HS-27A (cell line): Measurements from ENCODE around the gene IRAK4.

ENCODE experiments used
- DNase-seq: peaks from one replicate; pipeline ENCODE4 v3.0.0-alpha.2; 2012; ENCODE audit warnings: low read depth, missing footprints

IRAK4 gene

DNA sequence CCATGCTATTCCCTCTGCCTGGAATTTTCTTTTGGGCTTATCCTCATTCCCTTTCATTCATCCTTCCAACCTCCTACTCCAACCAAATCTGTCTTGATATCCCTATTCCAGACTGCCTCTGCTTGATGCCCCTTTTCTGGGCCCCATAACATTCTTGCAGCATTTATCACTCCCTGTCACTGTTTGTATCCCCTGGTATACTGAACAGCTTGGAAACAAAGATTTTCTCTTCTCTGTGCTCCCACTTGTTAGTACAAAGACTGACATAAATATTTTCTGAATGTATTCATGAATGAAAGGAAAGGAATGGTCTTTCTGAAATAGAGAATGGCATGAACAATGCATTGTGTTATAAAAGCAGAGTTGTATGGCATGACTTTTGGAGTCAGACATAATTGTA lies 7.5 kb downstream of the IRAK4 start:
- no peak for DNase-seq

DNA sequence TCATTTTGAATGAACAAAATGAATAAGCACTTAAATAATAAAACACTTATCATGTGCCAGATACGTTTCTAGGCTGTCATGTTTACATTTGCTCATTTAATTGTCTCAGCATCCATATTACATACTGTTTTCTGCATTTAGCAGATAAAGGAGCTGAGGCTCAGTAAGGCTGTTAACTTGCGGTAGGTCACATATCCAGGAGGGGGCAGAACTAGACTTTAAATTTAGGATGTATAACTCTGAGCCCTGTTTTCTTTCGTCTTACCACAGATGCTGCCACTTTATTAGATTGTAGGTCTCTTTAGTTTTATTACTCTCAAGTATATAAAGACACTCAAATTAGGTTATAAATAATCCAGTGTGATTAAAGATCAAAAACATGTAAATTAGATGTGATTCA lies 17.7 kb downstream of the IRAK4 start:
- no peak for DNase-seq

DNA sequence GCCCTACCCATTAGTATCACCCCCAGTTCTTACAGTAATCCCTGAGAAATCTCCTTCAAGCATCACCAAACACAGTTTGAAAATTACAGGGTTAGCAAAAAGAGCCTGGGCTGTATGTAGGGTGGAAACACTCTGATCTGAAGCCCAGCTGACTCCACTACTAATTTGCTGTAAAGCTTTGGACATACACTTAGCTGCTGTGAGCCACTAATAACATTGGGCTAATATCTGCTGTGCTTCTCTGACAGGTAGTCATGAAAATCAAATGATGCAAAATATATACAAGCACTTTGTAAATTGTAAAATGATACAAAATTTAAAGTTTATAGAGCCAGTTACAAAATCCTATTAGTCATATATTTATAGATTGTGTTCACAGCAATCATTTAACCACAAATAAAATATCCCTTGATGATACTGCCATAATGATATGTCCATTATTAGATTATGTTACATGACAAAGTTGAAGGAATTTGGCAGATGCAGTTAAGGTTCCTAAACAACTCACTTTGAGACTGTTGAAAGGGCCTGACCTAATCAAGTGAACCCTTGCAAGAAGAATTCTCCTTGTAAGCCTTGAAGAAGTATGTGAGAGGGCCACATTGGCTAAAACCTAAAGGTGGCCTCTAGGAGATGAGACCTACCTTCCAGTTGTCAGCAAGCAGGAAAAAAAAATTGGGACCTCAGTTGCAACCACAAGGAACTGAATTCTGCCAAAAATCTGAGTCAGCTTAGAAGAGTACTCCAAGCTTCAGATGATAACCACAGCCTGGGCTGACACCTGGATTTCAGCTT lies 28.3 kb downstream of the IRAK4 start:
- DNase-seq: no peak

DNA sequence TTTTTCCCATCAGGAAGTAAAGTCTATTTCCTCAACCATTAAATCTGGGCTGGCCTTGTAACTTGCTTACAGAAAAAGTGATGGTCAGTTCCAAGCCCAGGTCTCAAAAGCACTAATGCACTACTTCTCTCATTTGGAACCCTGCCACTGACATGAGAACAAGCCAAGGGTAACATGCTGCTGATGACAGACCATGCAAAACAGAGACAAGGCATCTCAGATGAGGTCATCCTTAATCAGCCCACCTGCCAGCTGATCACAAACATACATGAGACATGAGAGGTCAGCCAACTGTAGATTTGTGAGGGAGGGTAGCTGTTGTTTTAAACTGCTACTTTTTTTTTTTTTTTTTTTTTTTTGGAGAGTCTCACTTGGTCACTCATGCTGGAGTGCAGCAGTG lies 31.2 kb downstream of the IRAK4 start:
- DNase-seq: no peak

DNA sequence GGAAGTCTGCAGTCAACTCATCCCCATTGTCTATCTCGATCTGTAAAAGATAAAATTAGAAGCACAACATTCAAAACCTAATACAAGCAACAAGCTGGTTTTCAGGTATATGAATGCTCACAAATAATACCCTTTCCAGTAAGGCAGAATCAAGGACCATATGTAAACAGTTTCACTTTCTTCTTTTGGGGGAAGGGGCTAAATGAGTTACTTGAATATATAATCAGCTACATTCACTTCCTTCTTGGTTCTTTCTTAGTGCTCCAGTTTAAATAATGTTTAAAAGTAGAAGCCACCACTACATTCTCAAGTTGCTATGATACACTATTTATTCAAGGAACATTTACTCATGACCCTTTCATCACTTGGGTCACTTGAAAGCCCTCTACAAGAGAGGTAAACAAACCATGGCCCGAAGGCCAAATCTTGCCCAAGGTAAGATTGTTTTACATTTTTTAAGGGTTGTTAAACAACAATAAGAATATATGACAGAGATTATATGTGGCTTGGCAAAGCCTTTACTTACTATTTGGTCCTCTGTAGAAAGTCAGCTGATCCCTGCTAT lies 37.0 kb downstream of the IRAK4 start:
- DNase-seq: no peak

DNA sequence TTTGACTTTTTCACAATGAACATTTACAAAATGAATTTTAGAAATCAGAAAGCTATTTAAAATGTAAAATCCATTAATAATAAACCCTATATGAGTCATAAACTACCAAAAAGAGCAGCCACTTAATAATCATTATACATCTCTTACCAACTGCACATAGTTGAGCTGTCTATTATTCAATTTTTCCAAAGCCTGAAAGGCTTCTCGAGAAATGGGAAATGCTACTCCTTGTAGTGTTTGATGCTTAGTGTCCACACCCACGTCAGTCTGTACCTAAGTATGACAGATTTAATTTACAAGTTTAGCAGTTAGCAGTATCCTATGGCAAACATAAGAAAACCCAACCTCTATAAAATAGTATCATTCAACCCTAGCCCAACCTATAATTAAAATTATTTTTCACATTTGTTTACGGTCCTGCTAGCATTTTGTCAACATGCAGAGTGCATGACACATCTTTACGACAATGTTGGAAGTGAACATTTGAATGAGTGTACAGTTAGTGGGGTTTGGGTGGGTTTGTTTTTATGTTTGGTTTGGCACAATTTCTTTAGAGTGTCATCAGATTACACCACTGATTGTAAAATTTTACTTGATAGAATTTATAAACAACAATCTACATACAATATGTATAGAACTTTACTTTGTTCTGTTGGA lies 38.9 kb downstream of the IRAK4 start:
- no peak for DNase-seq

DNA sequence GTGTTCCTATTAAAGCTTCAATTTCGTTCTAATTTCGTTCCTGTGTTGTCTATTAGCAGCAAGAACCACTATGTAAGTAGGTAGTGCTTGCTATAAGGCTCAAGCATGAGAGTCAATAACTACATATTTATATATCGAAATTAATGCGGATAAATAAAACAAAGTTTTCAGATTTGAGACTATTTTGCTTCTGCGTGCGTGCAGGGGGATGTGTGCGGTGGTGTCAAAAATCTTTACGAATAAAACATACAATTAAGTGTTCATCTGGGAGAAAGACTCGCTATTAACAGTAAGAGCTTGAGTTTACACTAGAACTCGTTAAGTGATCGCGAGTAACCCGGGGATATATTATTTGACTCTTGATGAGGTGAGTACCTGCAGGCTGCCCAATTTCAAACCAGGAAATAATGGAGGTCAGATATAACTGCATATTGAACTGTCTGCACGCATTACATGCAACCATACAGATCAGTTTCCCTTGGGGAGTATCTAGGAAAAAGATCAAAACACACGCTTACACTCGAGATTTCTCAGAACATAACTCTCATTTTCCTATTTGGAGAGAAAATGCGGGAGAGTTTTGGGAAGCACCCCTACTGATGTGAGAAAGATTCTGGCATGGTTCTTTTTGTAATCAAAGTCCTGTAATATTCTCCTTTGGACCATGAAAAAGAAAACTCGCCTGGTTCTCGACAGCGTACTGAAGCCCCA lies 46.6 kb downstream of the IRAK4 start:
- no peak for DNase-seq

DNA sequence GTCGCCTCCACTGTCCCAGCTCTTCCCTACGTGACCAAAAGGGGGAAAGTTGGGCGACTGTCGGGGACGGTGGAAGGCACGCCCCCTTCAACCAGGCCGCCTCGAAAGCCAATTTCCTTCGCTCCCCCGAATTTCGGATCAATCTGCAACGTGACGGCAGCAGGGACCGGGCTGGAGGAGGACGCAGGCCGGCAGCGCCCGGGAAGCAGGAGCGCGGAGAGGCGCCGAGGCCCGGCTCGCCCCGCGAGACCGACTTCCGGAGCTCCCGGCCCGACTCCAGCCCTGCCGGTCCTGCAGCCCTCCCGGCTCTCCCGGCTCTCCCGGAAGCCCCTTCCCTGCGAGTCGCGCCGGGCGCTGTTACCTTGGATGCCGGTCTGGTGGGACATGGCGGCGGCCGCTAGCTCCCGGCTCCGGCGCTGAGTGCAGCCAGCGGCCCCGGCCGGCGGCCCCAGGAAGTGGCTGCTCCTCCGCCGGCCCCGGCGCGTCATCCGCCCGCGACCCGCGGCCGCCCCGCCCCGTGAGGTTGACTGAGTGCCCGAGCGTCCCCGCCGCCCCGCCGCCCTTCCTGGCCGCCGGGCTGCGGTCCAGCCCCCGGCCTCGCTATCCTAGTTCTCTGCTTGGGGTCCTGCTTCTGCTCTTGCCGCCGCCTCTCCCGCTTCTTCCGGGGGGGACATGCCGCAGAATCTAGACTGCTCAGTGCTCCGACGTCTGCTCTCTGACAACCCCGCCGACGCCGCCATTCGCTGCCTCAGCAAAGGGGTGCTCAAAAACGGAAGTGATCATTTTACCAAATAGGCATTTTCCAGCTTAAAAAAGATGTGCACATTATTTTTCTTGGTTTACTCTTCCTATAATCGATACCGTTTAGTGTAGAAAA lies 47.3 kb downstream of the IRAK4 start, which contains the start of gene TWF1:
TWF1 (minus strand) TSS at position 458 of the 877 bp plus-strand sequence; CDS start at position 386, 72 bp downstream.
- DNase-seq: peak; percentile 48

DNA sequence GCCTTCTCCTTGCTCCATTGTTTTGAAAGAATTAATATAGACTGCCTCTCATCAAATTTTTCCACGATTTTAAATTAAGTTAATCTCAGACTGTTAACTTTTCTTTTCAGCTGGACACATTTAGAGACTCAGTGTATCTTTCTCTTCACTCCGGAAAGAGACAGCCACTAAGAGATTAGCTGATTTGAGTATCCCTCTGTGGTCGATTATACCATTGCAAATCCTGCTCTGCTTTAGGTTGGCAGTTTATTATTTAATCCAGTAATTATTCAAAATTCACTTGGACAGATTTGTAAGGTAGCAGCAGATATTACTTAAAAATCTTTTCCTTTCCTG lies 48.0 kb downstream of the IRAK4 start:
- no peak for DNase-seq

DNA sequence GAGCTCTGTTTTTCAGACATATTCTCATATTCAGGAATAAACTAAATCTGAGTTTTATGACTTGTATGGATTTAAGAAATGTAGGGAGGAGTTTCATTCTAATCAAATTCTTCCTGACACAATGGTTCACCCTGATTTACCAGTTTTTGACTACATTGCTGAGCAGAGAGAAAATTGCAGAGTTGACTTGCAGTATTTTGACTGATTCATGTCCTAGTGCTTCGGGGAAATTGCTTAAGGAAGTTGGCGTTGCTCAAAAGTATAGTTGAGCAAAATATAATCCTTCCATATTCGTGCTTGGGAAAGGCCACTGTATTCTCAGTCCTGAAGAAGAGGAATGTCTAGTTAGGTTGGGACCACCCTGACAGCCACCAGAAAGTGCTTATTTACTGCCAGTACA lies 48.6 kb downstream of the IRAK4 start:
- no peak for DNase-seq

DNA sequence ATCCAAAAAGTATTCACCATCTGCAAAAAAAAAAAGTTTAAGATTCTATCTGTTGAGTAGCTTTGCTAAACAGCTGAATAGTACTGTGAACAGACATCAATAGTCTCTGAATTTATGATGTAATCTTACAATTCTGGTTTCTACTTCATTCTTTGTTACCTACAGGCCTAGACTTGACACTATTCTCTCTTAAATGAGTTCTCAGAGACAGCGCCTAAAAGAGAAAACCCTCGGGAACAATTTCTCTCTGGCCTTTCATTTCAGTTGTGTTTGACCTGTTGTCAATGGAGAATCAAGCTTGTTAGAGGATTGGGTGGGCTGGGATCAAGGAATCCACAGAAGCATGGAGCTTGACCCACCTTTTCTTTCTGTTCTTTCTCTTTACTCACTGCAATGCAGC lies 53.3 kb downstream of the IRAK4 start:
- no peak for DNase-seq

DNA sequence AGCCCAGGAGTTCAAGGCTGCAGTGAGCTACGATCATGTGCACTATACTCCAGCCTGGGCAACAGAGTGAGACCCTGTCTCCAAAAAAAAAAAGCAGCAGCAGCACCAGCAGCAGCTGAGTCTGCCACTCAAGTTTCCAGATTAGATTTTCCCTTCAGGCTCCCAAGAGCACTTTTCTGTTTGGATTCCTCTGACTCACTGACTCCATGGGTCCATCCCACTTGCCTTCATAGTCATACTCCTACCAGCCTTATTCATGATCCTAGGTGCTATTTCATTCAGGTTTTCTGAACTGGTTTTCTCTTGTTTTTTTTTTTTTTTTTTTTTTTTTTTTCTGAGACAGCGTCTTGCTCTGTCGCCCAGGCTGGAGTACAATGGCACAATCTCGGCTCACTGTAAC lies 54.2 kb downstream of the IRAK4 start:
- no peak for DNase-seq

DNA sequence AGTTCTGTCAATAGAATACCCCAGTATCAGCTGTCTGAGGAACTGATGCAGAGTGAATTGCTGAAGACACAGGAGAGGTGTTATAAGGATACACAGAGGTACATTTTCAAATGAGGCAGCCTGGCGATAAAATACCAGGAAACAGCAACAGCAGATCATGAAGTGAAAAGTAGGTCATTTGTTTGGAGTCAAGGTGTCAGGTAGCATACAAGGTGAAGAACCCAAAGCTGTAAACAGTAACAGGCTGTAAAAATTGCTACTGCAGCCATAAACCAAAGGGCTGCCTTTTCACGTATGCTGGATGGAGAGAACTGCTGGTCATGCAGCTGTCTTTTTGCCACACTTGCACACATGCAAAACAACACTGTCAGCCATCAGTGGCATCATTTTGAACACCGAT lies 56.7 kb downstream of the IRAK4 start:
- no peak for DNase-seq

DNA sequence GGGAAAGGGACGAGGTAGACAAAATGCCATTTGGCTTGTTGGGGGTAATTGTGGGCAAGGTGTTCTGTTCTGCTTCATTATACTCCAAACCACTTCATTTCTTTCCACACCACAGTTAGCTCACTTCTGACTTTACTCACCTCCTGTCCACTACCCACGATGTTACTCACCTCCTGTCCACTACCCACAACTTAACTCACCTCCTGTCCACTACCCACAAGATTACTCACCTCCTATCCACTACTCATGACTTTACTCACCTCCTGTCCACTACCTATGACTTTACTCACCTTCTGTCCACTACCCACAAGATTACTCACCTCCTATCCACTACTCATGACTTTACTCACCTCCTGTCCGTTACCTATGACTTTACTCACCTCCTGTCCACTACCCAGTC lies 57.4 kb downstream of the IRAK4 start:
- no peak for DNase-seq

DNA sequence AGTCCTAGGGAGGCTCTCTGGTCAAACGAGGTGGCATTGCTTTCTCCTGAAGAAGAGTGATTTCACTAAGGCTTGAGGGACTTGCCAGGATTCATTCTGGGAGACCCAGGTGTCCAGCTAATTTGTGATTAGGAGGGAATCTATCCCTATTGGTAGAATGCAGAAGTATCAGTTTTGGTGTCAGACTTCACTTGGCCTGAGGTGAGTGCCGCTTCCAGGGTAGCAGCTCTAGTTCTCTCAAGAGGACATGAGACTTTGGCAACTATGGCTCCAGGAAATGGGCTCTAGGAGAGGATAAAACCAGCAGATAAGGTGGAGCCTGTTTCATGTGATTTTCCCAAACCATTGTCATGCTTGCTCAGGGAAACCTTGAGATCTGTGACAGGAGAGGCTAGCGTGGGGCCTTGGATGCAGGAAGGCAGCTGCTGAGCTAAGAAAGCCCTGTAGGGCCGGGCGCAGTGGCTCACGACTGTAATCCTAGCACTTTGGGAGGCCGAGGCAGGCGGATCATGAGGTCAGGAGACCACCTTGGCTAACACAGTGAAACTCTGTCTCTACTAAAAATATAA lies 65.5 kb downstream of the IRAK4 start:
- DNase-seq: no peak

DNA sequence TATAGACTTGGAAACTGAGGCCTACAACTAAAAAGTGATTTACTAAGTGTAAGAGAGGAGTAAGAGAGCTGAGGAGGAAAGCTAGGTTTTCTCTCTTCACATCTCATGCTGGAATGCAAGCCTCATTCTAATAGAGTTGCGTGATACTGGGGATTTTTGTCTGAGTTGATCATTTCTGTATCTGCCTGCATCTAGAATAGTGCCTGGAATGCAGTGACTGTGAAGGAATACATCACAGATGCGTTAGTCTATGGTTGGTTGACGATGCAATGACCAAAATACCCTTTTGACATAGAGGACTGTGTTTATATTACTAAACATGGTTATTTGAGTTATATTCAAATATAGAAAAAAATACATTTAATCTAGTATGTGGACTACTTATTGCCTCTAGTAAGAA lies 67.9 kb downstream of the IRAK4 start:
- DNase-seq: no peak

DNA sequence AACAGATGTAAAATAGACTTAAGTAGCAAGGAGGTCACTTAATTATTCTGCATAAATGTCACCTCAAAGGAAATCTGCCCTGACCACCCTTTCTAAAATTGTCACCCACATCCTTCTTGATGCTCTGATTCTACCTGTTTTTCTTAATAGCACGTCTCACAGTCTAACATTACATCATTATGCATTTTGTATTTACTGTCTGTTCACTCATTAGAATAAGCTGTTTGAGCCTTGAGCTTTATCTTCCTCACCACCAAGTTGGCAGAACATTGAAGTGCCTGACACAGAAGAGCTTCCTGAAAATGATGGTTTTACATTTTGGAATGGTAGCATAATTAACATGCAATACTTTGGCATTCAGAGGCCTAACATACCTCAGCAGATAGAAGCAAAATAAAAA lies 68.3 kb downstream of the IRAK4 start:
- no peak for DNase-seq

DNA sequence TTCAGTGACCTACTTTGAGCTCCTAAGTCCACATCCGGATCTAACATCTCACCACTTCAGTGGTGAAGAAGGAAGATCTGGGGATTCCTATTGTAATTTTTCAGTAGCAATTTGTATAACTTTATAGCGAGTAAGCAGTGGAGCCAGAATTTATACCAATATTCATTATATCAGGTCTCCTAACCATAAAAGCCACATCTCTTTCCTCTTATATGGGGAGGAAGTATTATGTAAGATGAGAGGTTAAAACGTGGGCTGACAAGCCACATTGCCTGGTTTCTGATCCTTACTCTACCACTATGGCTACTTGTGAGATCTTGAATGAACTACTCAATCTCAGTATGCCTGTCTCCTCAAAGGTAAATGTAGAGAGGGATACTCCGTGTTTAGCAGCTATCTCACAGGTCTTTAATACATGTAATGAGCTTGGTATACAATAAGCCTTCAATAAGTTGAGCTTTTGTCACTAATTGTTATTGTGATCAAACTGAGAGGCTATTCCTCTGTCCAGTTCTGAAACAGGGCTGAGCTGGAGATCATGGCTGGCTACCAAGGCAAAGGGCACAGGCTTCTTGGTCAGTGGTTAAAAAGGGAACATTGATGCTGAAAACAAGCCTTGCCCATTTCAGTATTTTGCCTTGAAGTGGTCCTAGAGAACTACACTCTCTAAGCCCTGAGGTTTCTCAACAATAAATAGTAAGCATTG lies 73.9 kb downstream of the IRAK4 start:
- no peak for DNase-seq

DNA sequence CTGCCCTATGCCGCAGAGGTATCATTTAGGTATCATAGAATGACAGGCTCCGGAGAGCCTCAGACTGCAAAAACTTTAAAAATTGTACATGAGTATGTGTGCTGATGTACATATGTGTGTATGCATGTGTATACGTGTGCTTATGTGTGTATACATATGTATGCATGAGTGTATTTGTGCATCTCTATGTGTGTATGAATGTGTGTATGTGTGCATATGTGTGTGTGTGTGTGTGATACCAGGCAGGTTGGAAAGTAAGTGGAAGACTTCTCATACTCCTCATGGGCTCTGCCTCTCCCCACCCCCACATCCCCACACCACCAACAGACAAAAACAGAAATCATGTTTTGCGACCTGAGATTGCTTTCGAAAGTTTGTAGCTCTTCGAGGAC lies 76.5 kb downstream of the IRAK4 start:
- no peak for DNase-seq

DNA sequence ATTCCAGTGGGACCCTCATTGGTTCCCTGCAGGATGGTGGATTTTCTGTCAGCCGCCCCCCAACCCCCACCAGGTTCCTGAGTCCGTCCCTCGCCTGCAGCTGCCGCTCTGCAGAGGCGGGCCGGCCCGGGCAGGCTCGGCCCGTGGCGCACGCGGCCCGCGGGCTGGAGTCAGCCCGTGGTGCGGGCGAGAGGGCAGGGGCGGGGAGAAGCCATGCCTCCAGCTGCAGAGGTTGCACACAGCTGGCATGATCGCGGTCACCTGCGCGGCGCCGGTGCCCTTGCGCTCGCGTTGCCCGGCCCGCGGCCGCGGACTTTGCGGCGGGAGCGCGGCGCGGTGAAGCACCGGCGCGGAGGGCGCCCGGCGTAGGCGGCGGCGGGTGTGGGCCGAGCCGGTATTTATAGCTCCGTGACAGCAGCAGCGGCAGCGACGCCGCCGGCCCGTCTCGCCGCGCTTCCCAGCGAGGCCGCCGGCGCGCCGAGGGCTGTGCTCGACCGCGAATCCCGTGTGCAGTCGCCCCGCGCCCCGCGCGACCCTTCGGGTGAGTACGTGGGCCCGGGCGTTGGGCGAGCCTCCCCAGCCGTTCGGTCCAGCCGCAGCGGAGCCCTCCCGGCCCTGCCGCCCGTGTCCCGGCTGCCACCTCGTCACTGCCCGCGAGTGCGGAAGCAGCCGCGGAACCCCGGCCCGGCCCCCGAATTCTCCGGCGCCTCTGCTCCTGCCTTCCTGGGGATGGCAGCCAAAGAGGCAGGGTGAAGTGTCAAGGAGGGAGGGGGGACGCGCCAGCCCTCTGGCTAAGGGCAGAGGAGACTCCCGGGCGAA lies 77.1 kb downstream of the IRAK4 start, which contains the start of gene TMEM117:
TMEM117 (plus strand) TSS at position 426 of the 819 bp plus-strand sequence.
- DNase-seq: no peak
